Activated T-helper 2 cell treated with anti-CD3 and anti-CD28 coated beads, Interferon-gamma antibody, Interleukin-2, Interleukin-4, amounts not matched to agents 10 μg/mL and 5 μg/mL and 100 μg/mL, durations not matched to agents 14 hours and 24 hours and 36 hours (primary cell): ENCODE results near the gene ATP1A4. TPM values are rescaled to one million over a fixed set of nuclear protein-coding genes. Genes with fewer than 3 reads are reported as not detected.
"Not testable (repeated sequence)": the region's sequence is repeated elsewhere in the genome, so short reads cannot be mapped to it uniquely, and the experiment has no call there.

Experiments used
- DNase-seq: peaks from one replicate; pipeline ENCODE4 v3.0.0; 2021; ENCODE audit warnings: low spot score
- H3K27ac Mint-ChIP-seq: one replicate; pipeline ENCODE4 v1.8.0; 2021; ENCODE audit warnings: mixed read lengths
- H3K27me3 Mint-ChIP-seq: one replicate; pipeline ENCODE4 v1.8.0; 2021; ENCODE audit warnings: low read depth, mixed read lengths
- H3K36me3 Mint-ChIP-seq: one replicate; pipeline ENCODE4 v1.8.0; 2021; ENCODE audit warnings: low read depth, mixed read lengths
- H3K4me1 Mint-ChIP-seq: one replicate; pipeline ENCODE4 v1.8.0; 2021; ENCODE audit warnings: low read depth, mixed read lengths
- H3K4me3 Mint-ChIP-seq: one replicate; pipeline ENCODE4 v1.8.0; 2021; ENCODE audit warnings: low read depth, mild to moderate bottlenecking, moderate library complexity, mixed read lengths
- H3K9me3 Mint-ChIP-seq: one replicate; pipeline ENCODE4 v1.8.0; 2021; ENCODE audit warnings: mixed read lengths
- intact Hi-C: fragments of 100-400 bp; cut with micrococcal nuclease; formaldehyde crosslinking; loops from one replicate; pipeline ENCODE4 v1.15.1; 2023
- total RNA-seq: library from RNA; stranded (reverse); gene quantifications from 2 replicates; pipeline ENCODE4 v1.2.3, GENCODE V29; 2022

Gene ATP1A4
- total RNA-seq, 1 donor from 2014 or later, result 0.55 TPM

- DNase-seq, result no peak
- Mint-ChIP-seq H3K9me3 (no peaks in the 10 kb centered on the region), H3K4me1 (no peaks in the 10 kb centered on the region), H3K36me3 (no peaks in the 10 kb centered on the region), H3K27ac (no peak within 1 kb of the TSS), H3K27me3 (peaks cover 11% of the 10 kb centered on the region), H3K4me3 (no peak within 1 kb of the TSS)
- intact Hi-C loops, result no loop called here
Observed at GRCh38 chr1:160115545-160116282, 35.7 kb upstream of the ATP1A4 start, which contains the start of gene ATP1A2. Gene ATP1A2 (plus strand): TSS chr1:160115759. CDS start chr1:160115862, 103 bp downstream.

DNA sequence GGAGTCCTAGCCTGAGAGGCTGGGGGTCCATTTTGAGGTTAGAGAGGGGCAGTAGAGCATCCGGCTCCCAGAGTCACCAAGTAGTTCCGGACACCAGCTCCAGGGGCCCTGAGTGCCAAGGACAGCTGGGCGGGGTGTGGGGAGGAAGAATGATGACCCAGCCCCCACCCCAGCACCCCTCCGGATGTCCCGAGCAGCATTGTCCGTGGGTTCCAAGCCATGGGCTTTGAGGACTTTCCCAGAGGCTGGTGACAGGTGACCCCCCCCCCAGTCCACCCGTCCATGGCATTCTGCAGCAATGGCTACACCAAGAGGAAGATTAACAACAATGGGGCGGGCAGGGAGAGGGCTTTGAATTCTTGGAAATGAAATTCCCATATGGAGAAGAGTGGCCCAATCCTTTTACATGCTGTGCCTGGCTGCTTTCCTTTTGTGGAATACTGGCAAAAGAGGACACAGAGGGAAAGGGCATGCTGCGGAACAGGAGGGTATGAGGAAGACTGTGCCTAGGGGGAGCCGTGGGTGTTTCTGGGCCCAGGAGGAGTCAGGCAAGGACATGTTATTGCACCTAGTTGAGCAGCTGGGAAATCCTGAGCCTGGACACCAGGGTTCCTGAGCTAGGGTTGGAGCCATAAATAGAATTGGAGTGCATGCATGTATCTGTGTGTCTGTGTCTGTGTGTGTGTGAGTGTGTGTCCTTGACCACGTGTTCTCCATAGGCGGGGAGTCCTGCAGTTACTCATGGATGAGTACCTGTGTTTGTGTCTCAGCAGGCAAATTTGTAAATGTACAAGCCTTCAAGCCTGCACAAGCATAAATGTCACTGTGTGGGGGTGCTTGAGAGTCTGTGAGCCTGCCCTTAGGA lies 34.9 kb upstream of the ATP1A4 start:
- no peaks in the 10 kb centered on the region for H3K36me3 Mint-ChIP-seq
- H3K9me3 Mint-ChIP-seq, result no peaks in the 10 kb centered on the region
- no peaks in the 10 kb centered on the region for H3K4me1 Mint-ChIP-seq
- peaks cover 11% of the 10 kb centered on the region for H3K27me3 Mint-ChIP-seq
- H3K4me3 Mint-ChIP-seq, result no peak overlapping the region
- H3K27ac Mint-ChIP-seq, result no peak overlapping the region
- intact Hi-C loops, result no loop called here
- no peak for DNase-seq

DNA sequence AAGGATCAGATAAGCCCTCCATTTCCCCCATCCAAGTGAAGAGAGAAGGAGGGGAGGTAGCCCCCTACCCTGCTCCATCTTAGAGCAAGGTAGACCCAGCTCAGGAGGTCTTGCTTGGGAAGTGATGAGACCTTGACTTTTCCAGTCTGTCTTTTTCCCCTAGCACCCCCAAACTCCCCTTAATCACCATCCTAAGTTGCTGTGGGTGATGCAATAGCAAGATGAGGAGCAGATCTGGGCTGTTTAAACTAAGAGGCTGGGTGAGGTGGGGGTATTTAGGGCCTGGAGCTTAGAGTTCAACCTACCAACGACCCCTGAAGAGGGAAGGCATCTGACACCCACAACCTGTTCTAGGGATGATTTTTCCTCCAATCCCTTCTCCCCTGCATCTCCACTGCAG lies 34.1 kb upstream of the ATP1A4 start:
- no peak overlapping the region for H3K27ac Mint-ChIP-seq
- H3K36me3 Mint-ChIP-seq, result no peaks in the 10 kb centered on the region
- intact Hi-C loops, result no loop called here
- peaks cover 11% of the 10 kb centered on the region for H3K27me3 Mint-ChIP-seq
- no peak overlapping the region for H3K4me3 Mint-ChIP-seq
- H3K4me1 Mint-ChIP-seq, result no peaks in the 10 kb centered on the region
- no peaks in the 10 kb centered on the region for H3K9me3 Mint-ChIP-seq
- DNase-seq, result no peak

DNA sequence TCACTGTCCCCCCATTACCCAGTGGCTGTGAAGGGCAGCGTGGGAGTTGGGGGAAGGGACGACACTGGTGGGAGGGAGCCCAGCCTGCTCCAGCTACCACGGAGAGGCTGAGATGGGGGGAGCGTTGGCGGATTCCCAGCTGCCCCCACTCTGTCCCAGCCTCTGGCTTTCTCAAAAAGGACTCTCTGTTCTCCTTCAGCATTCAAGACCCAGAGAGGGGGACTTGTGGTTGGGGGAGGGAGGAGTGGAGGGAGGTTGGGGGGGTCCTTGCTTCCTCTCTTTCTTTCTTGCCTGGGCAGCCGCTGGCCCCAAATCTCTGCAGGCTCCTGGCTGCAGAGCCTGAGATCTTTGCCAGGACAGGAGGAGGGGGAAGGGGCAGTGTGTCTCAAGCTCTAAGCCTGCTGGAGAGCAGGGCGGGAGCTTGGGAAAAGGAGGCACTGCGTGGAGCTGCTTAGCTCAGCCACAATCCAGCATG lies 33.7 kb upstream of the ATP1A4 start:
- Mint-ChIP-seq H3K9me3 (no peaks in the 10 kb centered on the region), H3K36me3 (no peaks in the 10 kb centered on the region), H3K27ac (no peak overlapping the region), H3K27me3 (peaks cover 11% of the 10 kb centered on the region), H3K4me3 (no peak overlapping the region), H3K4me1 (no peaks in the 10 kb centered on the region)
- DNase-seq, result no peak
- intact Hi-C loops, result no loop called here

GRCh38 chr1:160118928-160119327 lies 32.5 kb upstream of the ATP1A4 start:
- DNase-seq, result no peak
- no peak overlapping the region for H3K4me3 Mint-ChIP-seq
- intact Hi-C loops, result no loop called here
- no peak overlapping the region for H3K27ac Mint-ChIP-seq
- peaks cover 11% of the 10 kb centered on the region for H3K27me3 Mint-ChIP-seq
- H3K9me3 Mint-ChIP-seq, result no peaks in the 10 kb centered on the region
- H3K4me1 Mint-ChIP-seq, result no peaks in the 10 kb centered on the region
- no peaks in the 10 kb centered on the region for H3K36me3 Mint-ChIP-seq

GRCh38 chr1:160120797-160121196 lies 30.6 kb upstream of the ATP1A4 start:
- H3K27me3 Mint-ChIP-seq, result peaks cover 8% of the 10 kb centered on the region
- no peaks in the 10 kb centered on the region for H3K36me3 Mint-ChIP-seq
- no peak for DNase-seq
- H3K4me1 Mint-ChIP-seq, result no peaks in the 10 kb centered on the region
- no peaks in the 10 kb centered on the region for H3K9me3 Mint-ChIP-seq
- no peak overlapping the region for H3K4me3 Mint-ChIP-seq
- H3K27ac Mint-ChIP-seq, result no peak overlapping the region
- intact Hi-C loops, result no loop called here

DNA sequence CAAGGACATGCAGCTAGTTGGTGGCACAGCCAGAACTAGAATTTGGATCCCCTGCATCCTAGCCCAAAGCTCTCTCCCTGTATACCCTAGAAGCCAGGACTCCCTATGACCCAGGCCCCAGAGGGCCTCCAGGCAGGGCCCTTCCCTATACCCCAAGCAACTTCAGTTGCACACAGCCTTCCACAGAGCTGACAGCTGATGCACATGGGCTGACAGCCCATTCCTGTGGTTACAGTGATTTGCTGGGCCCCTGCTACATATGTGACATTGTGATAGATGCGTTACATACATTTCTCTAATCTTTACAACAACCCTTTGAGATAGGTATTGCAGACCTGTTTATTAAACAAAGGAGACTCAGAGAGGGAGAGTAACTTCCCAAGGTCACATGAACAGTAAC lies 30.0 kb upstream of the ATP1A4 start:
- no peaks in the 10 kb centered on the region for H3K9me3 Mint-ChIP-seq
- H3K36me3 Mint-ChIP-seq, result no peaks in the 10 kb centered on the region
- intact Hi-C loops, result no loop called here
- H3K27me3 Mint-ChIP-seq, result peaks cover 8% of the 10 kb centered on the region
- DNase-seq, result no peak
- no peak overlapping the region for H3K27ac Mint-ChIP-seq
- no peak overlapping the region for H3K4me3 Mint-ChIP-seq
- no peaks in the 10 kb centered on the region for H3K4me1 Mint-ChIP-seq

DNA sequence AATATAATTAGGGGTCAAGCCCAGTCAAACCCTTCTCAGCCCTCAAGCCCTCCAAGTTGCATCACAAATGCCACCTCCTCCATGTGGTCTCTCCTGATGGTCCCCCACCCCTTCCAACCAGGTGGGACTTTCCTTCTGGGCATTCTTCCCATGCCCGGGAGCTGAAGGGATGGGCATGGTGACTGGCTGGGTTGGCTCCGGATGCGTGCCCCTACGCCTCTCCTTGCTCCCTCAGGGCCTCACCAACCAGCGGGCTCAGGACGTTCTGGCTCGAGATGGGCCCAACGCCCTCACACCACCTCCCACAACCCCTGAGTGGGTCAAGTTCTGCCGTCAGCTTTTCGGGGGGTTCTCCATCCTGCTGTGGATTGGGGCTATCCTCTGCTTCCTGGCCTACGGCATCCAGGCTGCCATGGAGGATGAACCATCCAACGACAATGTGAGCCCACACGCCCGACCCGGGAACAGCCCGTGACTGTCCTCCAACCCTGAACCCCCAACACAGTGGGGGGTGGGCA lies 28.4 kb upstream of the ATP1A4 start:
- H3K9me3 Mint-ChIP-seq, result no peaks in the 10 kb centered on the region
- intact Hi-C loops, result no loop called here
- H3K4me3 Mint-ChIP-seq, result no peak overlapping the region
- peaks cover 8% of the 10 kb centered on the region for H3K27me3 Mint-ChIP-seq
- H3K27ac Mint-ChIP-seq, result no peak overlapping the region
- no peak for DNase-seq
- H3K36me3 Mint-ChIP-seq, result no peaks in the 10 kb centered on the region
- H3K4me1 Mint-ChIP-seq, result no peaks in the 10 kb centered on the region

- no peak overlapping the region for H3K27ac Mint-ChIP-seq
- H3K36me3 Mint-ChIP-seq, result no peaks in the 10 kb centered on the region
- intact Hi-C loops, result no loop called here
- DNase-seq, result no peak
- no peaks in the 10 kb centered on the region for H3K4me1 Mint-ChIP-seq
- H3K9me3 Mint-ChIP-seq, result no peaks in the 10 kb centered on the region
- H3K4me3 Mint-ChIP-seq, result no peak overlapping the region
- peaks cover 2% of the 10 kb centered on the region for H3K27me3 Mint-ChIP-seq
Observed at GRCh38 chr1:160123726-160124125, 27.7 kb upstream of the ATP1A4 start.

DNA sequence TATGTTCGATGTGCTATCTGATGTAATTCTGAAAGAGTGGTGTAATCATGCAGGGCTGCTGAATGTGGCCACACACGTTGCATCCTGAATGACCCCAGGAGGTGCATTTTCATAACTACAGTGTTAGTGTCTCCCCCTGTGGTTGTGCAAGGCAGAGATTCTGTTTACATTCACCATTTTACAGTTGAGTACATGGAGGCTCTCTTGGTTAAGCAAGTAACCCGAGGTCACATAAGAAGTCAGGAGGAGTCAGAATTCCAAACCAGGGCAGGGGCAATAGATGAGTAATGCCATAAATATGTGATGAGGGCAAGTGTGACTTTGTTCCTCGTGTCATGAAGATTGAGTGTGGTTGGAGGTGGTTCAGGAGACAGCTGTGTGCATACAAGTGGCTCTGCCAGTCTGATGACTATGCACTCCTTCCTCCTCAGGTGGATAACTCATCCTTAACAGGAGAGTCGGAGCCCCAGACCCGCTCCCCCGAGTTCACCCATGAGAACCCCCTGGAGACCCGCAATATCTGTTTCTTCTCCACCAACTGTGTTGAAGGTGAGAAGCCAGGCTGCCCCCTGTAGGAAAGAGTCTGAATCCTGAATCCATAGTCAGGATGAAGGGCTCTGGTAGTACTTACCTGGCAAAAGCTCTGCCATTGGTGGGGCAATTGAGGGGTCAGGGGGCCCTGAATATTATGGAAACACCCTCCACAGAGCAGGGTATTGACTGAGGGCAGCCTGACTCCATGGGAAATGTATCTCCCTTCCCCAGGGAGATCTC lies 26.5 kb upstream of the ATP1A4 start:
- Mint-ChIP-seq H3K27ac (no peak overlapping the region), H3K4me1 (no peaks in the 10 kb centered on the region), H3K27me3 (no peaks in the 10 kb centered on the region), H3K9me3 (no peaks in the 10 kb centered on the region), H3K4me3 (no peak overlapping the region), H3K36me3 (no peaks in the 10 kb centered on the region)
- intact Hi-C loops, result no loop called here
- DNase-seq, result no peak

- Mint-ChIP-seq H3K4me1 (no peaks in the 10 kb centered on the region), H3K4me3 (no peak overlapping the region), H3K36me3 (no peaks in the 10 kb centered on the region), H3K27me3 (peaks cover 1% of the 10 kb centered on the region), H3K27ac (no peak overlapping the region), H3K9me3 (no peaks in the 10 kb centered on the region)
- intact Hi-C loops, result no loop called here
- no peak for DNase-seq
Observed at GRCh38 chr1:160125746-160126145, 25.7 kb upstream of the ATP1A4 start.

DNA sequence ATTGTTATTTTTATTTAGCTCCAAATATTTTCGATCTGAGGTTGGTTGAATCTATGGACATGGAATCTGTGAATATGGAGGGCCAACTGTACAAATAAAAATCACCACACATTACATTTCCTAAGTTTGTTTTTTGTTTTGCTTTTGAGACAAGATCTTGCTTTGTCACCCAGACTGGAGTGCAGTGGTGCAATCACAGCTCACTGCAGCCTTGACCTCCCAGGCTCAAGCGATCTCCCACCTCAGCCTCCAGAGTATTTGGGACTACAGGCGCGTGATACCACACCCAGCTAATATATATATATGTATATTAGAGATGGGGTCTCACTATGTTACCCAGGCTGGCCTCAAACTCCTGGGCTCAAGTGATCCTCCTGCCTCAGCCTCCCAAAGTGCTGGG lies 25.1 kb upstream of the ATP1A4 start:
- H3K36me3 Mint-ChIP-seq, DNase-seq, H3K4me3 Mint-ChIP-seq, H3K27me3 Mint-ChIP-seq, H3K9me3 Mint-ChIP-seq, H3K27ac Mint-ChIP-seq, H3K4me1 Mint-ChIP-seq, intact Hi-C loops: not testable (repeated sequence)
